HL-60/S4 treated with phorbol 12-myristate 13-acetate at 8.2 ng/mL for 4 days and 3 days (cell line): ENCODE results near the gene PVALEF.

Experiments
- in situ Hi-C: fragments of 300-500 bp; cut with MboI; formaldehyde crosslinking; loops from 2 replicates; pipeline ENCODE4 v1.15.0; 2022; ENCODE audit warnings: low sequenced_read_pairs

PVALEF gene

GRCh38 chr17:81208651-81209050 lies 43.3 kb downstream of the PVALEF start:
- in situ Hi-C loops, result no loop called here

GRCh38 chr17:81209141-81209540 lies 43.8 kb downstream of the PVALEF start:
- in situ Hi-C loops, result no loop called here

GRCh38 chr17:81210466-81210865 lies 45.2 kb downstream of the PVALEF start:
- in situ Hi-C loops, result no loop called here

GRCh38 chr17:81210868-81211267 lies 45.6 kb downstream of the PVALEF start:
- in situ Hi-C loops, result no loop called here

GRCh38 chr17:81212365-81212764 lies 47.1 kb downstream of the PVALEF start:
- in situ Hi-C loops, result no loop called here

- in situ Hi-C loops, result no loop called here
These were observed 48.7 kb downstream of the PVALEF start for GRCh38 chr17:81213978-81214377.

GRCh38 chr17:81217491-81217890 lies 52.2 kb downstream of the PVALEF start:
- in situ Hi-C loops, result no loop called here

- in situ Hi-C loops, result no loop called here
These were observed 53.2 kb downstream of the PVALEF start for GRCh38 chr17:81218459-81218858.

- in situ Hi-C loops, result no loop called here
These were observed 53.7 kb downstream of the PVALEF start for GRCh38 chr17:81218991-81219390.

GRCh38 chr17:81219476-81220180 lies 54.3 kb downstream of the PVALEF start:
- in situ Hi-C loops, result no loop called here

- in situ Hi-C loops, result no loop called here
These were observed 56.1 kb downstream of the PVALEF start for GRCh38 chr17:81221371-81221841.

GRCh38 chr17:81221842-81222619 lies 56.7 kb downstream of the PVALEF start:
- in situ Hi-C loops, result no loop called here

GRCh38 chr17:81222620-81222905 lies 57.3 kb downstream of the PVALEF start:
- in situ Hi-C loops, result no loop called here

GRCh38 chr17:81222906-81223761 lies 57.8 kb downstream of the PVALEF start, which contains the start of gene CEP131:
Gene CEP131 (minus strand): TSS chr17:81222965. CDS start chr17:81220056, 2,909 bp downstream.
- in situ Hi-C loops, result no loop called here

- in situ Hi-C loops, result no loop called here
These were observed 58.4 kb downstream of the PVALEF start for GRCh38 chr17:81223762-81224130.

GRCh38 chr17:81227630-81228029 lies 62.3 kb downstream of the PVALEF start:
- in situ Hi-C loops, result loop anchor here (25.0 kb wide), 1 partner anchor 90 kb away; no protein-coding TSS in a partner anchor

- in situ Hi-C loops, result loop anchor here (25.0 kb wide), 1 partner anchor 91 kb away; no protein-coding TSS in a partner anchor
These were observed 63.1 kb downstream of the PVALEF start for GRCh38 chr17:81228420-81228819.

- in situ Hi-C loops, result loop anchor here (25.0 kb wide), 1 partner anchor 92 kb away; no protein-coding TSS in a partner anchor
These were observed 63.7 kb downstream of the PVALEF start for GRCh38 chr17:81228834-81229665.

GRCh38 chr17:81229666-81229920 lies 64.3 kb downstream of the PVALEF start:
- in situ Hi-C loops, result loop anchor here (25.0 kb wide), 1 partner anchor 92 kb away; no protein-coding TSS in a partner anchor

- in situ Hi-C loops, result loop anchor here (25.0 kb wide), 1 partner anchor 93 kb away; no protein-coding TSS in a partner anchor
These were observed 64.9 kb downstream of the PVALEF start for GRCh38 chr17:81230043-81230820.
